Measurements from ENCODE around the gene AGXT2. TPM values are rescaled to one million over a fixed set of nuclear protein-coding genes. Genes with fewer than 3 reads are reported as not detected.

The AGXT2 gene
- total RNA-seq, 1 experiment from 2014 or later = not detected

DNA sequence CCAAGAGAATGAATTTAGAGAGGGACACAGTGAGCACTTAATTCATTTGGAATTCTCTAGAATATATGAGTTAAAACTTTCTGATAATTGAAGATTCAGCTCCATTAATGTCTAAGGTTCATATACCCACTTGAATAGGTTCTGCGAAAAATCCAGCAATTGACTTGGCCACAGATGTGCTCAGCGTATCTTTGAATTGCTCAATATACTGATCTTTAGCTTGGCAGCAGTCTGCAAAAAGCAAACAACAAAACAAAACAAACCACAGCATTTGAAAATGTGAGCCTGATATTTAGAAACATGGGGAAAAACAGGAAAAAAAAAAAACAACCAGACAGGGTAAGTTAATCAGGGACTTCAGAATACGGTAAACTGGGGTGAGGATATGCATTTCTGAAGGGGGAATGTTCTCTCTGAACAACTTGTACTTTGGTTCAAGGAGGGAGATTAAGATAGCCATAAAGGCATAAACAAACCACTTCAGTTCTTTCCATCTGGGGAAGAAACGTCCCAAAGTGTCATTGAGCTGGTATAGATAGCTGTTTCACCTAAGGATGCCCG is 21.4 kb downstream of the AGXT2 start:
- DNase-seq (ENCODE audit: low spot score) = no peak
- in situ Hi-C loops (cut with HindIII; ENCODE audit: low sequenced_read_pairs) = no loop called here

DNA sequence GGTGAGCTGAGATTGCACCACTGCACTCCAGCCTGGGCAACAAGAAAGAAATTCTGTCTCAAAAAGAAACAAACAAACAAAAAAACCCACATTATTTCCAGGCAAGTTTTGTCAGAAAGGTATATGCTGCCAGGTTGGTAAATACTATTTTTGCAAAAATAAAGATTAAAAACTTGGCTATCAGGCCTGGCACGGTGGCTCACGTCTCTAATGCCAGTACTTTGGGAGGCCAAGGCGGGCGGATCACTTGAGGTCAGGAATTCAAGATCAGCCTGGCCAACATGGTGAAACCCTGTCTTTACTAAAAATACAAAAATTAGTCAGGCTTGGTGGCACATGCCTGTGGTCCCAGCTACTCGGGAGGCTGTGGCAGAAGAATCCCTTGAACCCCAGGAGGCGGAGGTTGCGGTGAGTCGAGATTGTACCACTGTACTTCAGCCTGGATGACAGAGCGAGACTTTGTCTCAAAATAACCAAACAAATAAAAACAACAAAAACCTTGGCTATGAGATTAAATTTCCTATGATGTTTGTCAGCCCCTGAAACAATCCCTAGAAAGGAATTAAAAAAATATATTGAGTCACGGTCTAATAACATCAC is 22.7 kb downstream of the AGXT2 start:
- no peak for DNase-seq (ENCODE audit: low spot score)

DNA sequence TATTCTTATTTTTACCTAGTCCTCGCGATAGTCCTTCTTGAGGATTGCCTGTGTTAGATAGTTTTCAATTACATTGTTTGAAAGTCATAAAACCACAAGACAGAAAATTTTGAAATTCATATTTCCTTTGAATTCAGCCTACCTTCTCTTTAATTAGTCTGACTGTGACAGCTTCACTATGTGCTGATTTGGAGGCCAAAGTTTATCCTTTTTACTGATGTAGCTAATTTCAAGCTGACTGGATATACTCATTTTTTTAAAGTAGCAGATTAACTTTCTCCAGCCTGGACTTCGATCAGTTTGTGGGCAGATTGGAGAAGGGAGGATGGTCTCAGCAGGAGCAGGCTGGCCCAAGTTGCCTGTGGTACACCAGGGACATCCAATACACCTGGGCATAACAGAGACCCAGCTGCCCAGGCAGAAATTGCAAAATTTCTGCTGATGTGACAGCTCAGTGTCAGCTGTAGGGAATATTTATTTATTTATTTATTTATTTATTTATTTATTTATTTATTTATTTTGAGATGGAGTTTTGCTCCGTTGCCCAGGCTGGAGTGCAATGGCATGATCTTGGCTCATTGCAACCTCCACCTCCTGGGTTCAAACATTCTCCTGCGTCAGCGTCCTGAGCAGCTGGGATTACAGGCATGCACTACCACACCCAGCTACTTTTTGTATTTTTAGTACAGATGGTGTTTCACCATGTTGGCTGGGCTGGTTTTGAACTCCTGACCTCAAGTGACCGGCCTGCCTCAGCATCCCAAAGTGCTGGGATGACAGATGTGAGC is 24.2 kb downstream of the AGXT2 start:
- no peak for DNase-seq (ENCODE audit: low spot score)
- in situ Hi-C loops (cut with HindIII; ENCODE audit: low sequenced_read_pairs) = no loop called here

More for the DNA sequence above, 22.7 kb downstream of the AGXT2 start:
- in situ Hi-C loops (cut with HindIII; ENCODE audit: low sequenced_read_pairs) = no loop called here

DNA sequence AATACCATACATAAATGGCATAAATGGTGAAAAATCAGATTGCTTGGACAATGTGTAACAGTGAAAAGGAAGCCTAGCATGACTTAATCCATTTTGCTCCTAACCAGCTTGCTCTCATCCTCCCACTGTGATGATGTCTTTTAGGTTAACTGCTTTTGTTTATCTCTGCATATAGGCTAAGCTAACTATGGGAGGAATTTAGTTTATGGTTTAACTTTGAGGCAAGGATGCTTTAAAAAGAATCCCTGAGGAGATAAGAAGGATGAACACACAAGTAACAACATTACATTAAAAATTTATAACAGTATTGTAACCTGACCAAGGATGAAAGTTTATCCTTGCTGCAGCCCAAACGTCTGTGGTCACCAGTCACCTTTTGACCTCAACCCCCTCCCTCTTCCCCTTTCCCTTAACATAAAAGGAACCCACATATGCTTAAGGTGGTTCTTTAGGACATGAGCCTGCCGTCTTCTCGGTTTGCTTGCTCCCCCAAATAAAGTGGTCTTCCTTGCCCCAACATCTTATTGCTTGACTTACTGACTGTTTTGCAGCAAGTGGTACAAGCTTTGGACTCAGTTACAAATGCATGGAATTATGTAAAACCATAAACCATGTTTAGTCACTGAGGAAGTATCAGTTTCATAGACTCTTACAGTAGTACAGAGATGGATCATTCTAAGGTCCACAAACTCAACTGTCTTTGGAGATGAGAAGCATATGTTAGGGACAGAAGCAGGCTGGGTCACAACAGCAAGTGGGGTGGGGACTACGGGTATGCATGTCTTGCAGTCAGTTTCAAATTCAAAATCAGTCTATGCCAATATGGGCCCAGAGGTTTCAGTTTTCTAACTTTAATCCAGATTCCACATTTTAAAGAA is 31.3 kb downstream of the AGXT2 start:
- in situ Hi-C loops (cut with HindIII; ENCODE audit: low sequenced_read_pairs) = no loop called here
- DNase-seq (ENCODE audit: low spot score) = no peak

DNA sequence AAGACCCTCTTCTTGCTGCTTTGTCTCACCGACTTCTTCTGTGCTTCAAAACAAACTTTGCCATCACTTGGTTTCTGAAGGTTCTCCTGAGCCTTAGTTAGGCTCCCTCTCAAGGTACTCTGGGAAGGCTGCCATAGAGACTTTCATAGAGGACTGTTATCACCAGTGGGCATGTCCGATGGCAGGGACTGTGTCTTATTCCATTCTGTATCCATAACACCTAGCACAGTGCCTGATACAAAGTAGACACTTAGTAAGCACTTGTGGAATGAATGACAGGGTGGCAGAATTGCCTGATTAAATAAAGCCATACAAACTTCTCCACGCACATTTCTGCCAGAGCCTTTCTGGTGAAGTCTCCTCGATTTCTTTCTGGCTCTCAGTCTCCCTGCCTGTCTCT is 32.7 kb downstream of the AGXT2 start:
- in situ Hi-C loops (cut with HindIII; ENCODE audit: low sequenced_read_pairs) = no loop called here
- no peak for DNase-seq (ENCODE audit: low spot score)

DNA sequence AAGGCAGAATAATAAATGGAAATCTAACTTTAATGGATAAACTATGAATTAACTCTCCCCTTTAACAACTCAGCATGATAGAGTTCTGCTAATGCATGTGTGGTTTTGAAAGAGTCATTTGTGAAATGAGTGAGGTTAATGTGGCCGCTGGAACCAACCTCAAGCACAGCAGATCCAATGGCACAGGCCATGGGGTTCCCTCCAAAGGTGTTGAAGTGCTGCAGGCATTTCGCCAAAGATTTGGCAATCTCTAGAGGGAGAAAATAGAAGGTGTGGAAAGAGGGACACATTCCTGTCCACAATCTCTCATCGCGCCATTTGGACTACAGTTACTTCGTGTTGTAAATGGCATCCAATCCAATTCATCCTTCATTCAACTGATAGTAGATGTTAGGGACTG is 35.0 kb downstream of the AGXT2 start:
- in situ Hi-C loops (cut with HindIII; ENCODE audit: low sequenced_read_pairs) = no loop called here
- peak; percentile 8 for DNase-seq (ENCODE audit: low spot score)

DNA sequence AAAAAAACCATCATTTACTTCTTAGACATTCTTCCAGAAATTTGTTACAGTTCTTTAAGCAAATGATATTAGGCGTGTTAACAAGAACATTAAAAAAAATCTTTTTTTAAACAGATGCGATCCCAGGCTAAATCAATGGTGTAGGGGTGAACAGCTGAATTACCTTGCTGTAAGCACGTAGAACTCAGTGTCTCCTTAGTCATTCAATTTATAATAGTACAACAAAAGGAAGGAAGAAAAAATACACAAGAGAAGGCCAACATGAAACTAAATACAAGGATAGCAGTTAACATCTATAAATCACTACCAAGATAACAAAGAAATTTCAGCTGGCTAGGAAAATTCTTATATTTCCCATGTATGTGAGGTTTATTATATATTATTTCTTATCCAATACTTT is 35.4 kb downstream of the AGXT2 start:
- DNase-seq (ENCODE audit: low spot score) = no peak
- in situ Hi-C loops (cut with HindIII; ENCODE audit: low sequenced_read_pairs) = no loop called here

DNA sequence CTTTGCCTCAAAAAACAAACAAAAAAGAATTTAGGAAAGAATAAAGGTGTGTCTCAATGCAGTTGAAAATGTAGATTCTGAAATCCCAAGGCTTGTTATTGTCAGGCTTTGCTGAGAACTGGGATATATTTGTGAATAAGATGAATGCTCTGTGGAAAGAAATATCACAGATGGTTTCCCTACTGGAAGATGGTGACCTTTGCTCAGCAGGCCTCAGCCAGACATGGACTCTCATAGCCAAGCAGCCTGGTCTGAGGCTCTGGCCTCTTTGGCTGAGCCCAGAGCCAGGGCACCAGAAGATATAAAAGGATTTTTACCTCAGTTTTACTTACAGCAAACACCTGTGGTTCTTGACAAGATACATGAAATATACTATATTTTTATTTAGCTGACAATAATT is 37.1 kb downstream of the AGXT2 start:
- in situ Hi-C loops (cut with HindIII; ENCODE audit: low sequenced_read_pairs) = no loop called here
- DNase-seq (ENCODE audit: low spot score) = peak; percentile 76

DNA sequence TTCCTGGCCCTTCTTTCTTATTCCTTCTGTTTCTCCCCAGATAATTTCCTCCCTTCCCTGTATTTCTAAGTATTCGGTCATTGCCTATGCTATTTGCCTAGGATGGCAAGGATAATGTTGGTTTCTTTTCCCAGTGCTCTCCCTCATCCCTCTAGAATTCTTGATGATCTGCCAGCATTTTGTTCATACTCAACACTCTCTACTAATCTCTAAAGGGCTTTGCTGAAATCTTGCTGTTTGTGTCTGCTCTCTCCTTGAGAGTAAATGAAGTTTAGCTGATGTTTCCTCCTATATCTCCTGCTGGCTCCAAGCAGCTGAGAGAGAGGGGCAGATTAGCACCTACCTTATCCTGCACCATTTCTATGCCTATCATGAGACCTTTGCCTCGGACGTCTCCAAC is 38.1 kb downstream of the AGXT2 start:
- in situ Hi-C loops (cut with HindIII; ENCODE audit: low sequenced_read_pairs) = no loop called here
- DNase-seq (ENCODE audit: low spot score) = peak; percentile 6

DNA sequence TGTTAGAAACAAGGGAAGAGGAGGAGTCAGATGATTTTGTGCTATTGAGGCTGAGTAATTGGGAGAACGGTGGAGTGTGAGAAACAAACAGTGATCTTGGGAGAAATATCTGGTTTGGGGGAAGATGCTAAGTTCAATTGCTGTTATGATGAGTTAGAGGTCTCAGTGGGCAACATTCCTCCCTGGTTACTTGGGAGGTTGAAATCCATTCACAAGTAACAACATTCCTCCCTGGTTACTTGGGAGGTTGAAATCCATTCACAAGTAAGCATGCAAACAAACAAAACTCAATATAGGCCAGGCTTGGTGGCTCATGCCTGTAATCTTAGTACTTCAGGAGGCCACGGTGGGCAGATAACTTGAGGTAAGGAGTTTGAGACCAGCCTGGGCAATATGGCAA is 38.7 kb downstream of the AGXT2 start:
- no peak for DNase-seq (ENCODE audit: low spot score)
- in situ Hi-C loops (cut with HindIII; ENCODE audit: low sequenced_read_pairs) = no loop called here

DNA sequence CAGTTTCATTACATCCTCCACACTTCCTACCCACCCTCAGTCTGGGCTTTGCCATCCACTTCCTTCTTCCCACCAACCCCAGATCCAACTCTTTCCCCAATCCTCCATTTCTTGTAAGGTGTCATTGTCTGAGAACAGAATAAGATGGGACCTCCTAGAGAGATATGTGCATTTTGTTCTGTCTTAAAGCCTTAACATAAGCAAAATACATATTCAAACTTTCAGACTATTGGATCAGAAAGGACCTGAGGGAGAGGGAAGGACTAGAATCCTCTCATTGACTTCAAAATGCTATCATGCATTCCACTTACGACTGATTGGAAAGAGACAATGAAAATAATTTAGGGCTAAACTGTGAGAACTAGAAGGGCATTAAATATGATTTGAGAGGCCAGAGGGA is 43.0 kb downstream of the AGXT2 start:
- in situ Hi-C loops (cut with HindIII; ENCODE audit: low sequenced_read_pairs) = no loop called here
- DNase-seq (ENCODE audit: low spot score) = no peak

DNA sequence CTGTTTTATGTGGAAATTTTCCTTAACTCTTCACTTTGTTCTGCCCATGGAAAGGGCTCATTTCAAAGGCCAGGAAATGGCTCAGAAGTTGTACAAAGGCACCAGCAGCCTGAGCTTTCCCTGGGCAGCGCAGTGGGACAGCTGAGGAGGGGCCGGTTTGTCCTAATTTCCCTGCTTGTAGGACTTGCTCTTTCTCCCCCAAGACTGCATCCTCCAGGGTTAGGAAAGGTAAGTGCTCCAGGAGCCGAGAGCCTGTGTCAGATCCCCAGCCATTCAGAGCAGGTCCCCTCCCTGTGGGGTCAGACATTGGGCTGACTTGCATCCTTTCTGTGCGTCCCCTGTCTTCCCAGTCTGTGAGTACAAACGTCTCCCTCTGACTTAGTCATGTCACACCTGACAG is 43.5 kb downstream of the AGXT2 start:
- DNase-seq (ENCODE audit: low spot score) = no peak
- in situ Hi-C loops (cut with HindIII; ENCODE audit: low sequenced_read_pairs) = no loop called here

DNA sequence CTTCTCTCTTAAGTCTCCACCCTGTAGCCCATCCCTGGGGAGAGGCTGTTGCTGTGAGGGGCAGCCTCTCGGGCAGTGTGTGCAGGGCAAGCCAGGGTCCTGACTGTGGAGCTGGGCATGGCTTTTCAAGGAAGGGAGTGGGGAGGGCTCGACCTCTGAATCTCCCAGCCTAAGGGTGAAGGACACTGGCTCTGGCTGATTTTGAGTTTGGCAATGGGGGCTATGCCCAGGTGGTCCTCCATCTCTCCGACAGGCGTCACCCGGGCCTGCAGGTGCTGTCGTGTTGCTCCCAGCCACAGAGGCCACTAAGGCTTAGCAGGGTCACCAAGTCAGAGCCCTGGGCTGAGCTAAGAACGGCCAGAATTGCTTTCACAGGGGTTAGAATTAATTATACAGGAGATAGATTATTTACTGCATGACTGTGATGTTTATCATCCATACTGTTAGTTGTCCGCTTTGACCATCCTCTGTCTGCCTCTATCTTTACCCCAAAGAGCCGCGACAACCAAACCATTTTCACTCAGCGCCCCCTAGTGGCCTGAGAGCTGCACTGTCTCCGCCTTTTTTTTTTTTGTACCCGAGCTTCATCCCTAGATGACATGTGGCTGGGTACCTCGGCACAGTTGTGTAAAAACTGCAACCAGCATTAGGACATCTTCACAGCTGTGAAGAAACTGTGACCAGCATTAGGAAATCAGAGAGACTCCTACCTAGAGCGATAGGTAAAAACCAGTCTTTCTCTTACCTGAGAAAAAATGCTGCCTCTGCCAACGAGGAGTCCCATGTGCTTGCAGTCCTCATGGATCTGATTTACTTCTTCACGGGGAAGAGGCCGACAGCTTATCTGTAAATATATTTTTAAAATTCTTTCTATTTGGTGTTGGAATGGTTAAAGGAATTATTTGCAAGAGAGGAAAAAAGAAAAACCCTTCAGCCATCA is 44.5 kb downstream of the AGXT2 start:
- in situ Hi-C loops (cut with HindIII; ENCODE audit: low sequenced_read_pairs) = no loop called here
- DNase-seq (ENCODE audit: low spot score) = peak; percentile 56

DNA sequence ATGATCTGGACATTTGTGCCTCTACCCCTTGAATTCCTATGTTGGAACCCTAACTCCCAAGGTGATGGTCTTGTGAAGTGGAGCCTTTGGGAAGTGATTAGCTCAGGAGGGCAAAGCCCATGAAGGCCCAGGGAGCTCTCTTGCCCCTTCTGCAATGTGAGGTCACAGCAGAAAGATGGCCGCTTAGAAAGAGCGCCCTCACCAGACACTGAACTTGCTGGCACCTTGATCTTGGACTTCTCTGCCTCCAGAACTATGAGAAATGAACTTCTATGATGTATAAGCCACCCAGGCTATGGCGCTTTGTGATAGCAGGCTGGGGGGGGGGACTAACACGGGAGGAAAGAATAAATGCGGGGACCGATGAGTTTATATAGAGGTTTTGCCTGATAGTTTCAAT is 45.3 kb downstream of the AGXT2 start:
- in situ Hi-C loops (cut with HindIII; ENCODE audit: low sequenced_read_pairs) = no loop called here
- DNase-seq (ENCODE audit: low spot score) = no peak

DNA sequence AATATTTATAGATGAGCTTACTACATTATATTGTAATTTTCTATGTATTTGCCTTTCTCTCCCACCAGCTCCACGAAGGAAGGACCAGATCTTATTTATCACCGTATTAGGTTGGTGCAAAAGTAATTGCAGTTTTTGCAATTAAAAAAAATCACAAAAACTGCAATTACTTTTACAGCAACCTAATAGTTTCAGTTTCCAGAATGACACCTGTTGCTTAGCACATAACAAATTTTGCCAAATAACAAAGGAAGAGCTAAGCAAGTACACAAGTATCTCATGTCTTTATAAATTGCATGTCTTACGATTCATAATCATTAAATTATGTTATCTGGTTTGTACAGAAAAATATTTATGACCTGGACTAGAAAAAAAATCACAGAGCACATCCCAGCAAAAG is 45.9 kb downstream of the AGXT2 start:
- in situ Hi-C loops (cut with HindIII; ENCODE audit: low sequenced_read_pairs) = no loop called here
- no peak for DNase-seq (ENCODE audit: low spot score)

DNA sequence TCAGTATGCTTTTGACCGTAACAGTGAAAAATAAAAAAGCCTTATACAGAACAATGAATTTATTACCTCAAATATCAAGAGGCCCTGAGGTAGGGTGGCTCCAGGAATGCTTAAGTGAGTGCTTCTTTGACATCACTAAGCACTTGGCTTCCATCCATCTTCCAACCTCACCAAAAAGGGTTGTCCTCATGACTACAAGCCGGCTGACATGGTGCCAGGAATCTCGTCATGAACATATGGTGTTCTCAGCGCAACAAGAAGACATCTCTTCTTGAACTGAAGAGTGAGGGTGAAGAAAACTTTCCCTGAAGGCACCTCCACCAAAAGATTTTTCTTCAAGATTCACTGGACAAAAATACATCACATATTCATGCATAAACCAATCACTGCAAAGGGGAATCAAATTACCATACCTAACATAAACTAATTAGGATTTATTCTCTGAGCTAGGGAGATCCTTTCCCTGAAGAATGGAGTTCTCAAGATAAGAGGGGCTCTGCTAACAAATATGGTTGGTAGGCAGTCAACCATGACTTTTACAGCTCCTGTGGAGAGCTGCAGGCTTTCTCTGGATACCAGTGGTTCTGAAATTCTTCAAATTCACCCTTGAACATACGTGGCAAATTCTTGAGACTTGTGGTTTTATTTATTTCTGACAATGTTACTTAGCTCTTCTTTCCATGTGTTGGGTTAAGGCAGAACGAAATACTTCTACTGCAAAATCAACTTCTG is 49.5 kb downstream of the AGXT2 start:
- DNase-seq (ENCODE audit: low spot score) = peak; percentile 47
- in situ Hi-C loops (cut with HindIII; ENCODE audit: low sequenced_read_pairs) = no loop called here

DNA sequence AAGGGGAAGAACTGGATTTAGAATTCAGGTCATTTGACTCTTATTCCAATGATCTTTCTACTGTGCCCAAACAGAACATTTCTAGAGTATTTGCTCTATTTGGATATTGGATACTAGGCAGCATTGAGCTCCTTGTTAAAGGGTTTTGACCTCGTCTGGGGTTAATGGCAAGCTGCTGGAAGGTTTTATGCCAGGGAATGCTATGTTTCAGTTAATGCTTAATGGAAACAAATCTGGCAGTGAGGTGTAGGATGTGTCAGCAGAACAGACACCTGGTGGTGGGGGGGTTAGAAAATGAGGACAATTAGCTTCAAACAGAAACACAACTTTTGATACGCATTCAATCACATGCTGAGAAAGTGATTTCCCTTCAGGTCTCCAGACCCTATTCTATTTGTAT is 51.5 kb downstream of the AGXT2 start:
- DNase-seq (ENCODE audit: low spot score) = no peak
- in situ Hi-C loops (cut with HindIII; ENCODE audit: low sequenced_read_pairs) = no loop called here

DNA sequence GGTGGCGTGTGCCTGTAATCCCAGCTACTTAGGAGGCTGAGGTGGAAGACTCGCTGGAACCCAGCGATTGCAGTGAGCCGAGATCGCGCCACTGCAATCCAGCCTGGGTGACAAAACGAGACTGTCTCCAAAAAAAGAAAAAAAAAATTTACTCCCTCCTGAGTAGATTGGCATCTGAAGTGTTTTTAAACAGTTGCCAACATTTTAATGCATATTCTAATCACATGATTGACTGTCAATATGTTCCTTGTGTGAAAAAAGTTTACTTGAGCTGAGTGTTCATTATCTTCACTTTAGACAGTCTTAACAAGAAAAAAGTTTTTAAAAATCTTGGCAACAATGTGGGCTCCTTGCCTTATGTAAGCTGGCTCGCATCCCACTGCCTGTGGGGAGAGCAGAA is 53.8 kb downstream of the AGXT2 start:
- in situ Hi-C loops (cut with HindIII; ENCODE audit: low sequenced_read_pairs) = no loop called here
- no peak for DNase-seq (ENCODE audit: low spot score)

Data from G401 (cell line).